GM21515 (cell line): ENCODE data around the gene TMEM240.
"Not testable (repeated sequence)": the region's sequence is repeated elsewhere in the genome, so short reads cannot be mapped to it uniquely, and the experiment has no call there.

ENCODE experiments used
- ATAC-seq: cut with Tn5 transposase; IDR thresholded peaks from one replicate; pipeline ENCODE4 v1.9.1; 2021; ENCODE audit not compliant: unreplicated experiment

The TMEM240 gene

DNA sequence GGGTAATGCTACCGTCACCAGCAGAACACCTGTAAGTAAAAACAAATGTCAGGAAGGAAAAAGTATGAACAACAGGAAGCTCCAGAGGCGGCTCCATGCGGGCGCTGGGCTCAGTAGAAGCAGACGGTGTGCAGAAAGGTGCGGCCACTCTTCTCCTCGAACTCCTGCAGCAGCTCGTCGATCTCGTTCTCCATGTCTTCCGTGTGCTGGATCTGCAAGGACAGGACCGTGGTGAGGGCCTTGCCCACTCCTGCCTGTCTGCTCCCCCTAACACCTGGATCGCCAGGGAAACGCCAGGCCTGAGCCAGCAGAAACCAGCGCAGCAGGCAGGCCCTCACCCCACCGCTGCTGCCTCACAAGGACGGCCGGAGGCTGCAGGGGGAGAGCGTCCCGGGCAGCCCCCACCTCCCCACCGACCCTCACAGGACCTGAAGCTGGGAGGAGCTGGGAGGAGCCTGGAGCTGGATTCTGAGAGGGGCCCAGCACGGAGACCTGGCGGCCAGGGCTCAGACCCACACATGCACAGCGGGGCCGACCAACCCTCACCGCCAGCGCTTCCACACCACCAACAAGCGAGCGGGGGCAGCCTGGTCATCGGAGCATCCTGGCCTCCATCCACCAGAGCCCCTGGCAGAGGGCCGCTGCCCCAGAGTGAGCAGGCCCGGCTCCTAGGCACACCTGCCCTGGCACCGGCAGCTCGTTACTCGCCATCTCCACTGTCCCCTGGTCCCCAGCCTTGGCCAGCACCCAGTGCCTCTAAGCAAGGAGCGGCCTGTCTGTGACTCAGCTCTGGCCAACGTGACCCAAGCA is 1.7 kb upstream of the TMEM240 start:
- no peak for ATAC-seq

DNA sequence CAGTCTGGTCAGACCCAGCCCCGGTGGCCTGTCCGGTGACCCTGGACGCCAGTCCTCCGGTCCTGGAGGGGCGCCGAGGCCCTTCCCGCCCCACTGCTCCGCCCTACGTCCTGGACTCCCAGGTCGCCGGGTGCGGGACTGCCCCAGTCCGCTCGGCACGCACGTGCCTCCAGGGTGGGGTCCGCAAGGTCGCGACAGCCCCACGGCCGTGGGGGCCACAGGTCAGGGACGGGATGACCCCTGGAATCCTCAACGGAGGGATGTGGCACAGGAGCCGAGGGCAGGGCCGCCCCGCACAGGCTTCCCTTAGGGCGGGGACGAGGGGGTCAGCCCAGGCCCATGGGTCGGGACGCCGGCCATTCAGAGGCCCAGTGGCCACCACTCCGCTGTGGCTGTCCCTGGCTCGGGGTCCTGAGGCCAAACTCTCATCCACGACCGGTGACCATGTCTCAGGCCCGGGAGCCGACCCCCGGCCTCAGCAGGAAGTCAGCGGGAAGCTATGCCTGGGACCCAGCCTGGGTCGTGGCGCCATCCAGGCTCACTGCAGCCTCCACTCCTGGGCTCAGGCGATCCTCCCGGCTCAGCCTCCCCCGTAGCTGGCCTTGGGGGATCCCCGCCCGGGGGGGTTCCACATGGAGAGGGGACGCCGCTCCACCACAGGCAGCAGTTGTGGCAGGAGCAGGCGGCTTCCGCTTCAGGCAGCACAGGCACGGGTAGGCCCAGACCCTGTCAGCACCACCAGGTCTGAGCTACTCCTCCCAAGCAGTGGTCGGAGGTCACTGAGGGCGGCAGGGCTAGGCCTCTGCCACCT is 599 bp upstream of the TMEM240 start:
- ATAC-seq = no peak

DNA sequence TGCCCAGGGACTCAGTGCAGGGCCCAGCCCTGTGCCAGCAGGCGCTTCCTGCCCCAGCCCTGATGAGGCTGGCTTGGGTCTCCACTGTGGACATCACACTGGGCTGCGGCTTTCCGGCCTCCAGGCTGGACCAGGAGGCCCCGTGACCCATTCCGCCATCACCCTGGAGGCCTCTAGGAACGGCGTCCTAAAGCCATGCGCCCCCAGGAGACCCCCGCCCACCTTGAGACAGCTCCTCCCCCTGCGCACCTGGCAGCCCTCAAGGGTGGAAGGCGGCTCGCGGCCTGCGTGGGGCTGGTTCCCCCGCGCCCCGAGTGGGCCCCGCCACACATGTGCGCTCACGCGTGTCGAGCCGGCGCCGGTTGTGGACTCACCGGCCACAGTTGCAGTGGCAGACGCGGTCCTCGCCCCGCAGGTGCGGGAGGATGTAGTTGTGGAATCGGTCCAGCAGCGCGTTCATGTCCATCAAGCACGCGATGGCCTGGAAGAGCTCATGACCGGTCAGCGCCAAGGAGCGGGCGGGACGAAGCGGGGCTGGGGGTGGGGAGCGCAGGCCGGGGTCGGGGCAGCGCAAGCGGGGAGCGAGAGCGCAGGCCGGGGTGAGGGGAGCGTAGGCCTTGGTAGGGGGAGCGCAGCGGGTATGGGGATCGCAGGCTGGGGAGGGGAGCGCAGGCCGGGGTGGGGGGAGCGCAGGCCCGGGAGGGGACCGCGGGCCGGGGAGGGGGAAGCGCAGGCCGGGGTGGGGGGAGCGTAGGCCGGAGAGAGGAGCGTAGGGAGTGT is 924 bp downstream of the TMEM240 start:
- ATAC-seq = no peak

DNA sequence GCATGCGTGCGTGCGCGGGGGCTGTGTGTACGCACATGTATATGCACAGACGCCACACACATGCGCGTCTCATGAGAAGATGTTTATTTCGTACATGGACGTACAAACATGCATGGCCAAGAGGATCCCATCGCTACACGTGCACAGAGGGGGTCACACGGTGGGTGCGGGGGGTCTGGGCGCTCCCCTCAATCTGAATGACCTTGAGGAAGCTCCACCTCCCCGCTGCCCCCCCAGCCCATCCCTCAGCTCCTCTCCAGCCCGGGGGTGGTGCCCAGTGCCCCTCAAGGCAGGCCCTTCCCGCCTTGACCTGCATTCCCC is 1.5 kb downstream of the TMEM240 start:
- no peak for ATAC-seq

DNA sequence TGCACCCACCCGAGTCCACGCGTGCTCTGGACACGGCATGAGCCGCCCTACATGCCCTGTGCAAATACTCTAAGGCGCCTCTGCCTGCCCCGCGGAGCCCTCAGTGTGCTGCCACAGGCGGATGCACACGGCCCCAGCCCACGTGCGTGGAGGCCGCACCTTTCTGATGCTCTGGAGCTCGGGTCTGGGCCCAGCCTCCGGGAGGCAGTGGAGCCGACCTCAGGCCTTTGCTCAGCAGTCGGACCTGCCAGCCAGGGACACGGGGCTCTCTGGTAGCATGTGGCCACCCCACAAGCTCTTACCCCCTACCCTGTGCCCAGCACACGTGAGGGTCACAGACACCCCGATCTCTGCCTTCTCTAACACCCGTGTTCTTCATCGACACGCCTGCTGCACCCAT is 2.1 kb downstream of the TMEM240 start:
- ATAC-seq = no peak

DNA sequence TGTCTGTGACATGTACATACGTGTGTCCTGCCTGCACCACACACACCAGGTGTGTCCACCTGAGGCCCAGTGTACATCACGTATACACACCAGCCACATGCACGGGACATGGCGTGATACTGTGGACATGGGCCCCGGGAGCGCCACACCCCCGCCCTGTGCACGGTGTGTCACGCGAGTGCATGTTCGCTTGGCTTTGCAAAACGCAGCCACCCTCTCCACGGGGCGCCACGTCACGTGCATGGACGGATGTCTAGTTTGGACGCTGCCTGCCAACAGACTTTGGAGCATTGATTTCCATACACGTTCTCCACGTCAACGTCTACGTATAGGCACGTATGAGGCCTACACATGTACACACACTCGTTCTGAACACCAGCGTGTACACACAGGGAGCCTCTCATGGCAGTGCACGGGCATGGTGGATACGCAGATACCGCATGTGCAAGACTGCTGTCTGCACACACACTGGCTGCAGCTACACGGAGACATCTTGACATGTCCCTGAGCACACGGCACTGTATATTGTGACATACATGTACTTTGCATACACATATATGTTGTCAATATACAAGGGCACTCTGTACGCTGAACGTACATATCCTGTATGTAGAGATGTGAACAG is 2.7 kb downstream of the TMEM240 start:
- ATAC-seq = no peak

DNA sequence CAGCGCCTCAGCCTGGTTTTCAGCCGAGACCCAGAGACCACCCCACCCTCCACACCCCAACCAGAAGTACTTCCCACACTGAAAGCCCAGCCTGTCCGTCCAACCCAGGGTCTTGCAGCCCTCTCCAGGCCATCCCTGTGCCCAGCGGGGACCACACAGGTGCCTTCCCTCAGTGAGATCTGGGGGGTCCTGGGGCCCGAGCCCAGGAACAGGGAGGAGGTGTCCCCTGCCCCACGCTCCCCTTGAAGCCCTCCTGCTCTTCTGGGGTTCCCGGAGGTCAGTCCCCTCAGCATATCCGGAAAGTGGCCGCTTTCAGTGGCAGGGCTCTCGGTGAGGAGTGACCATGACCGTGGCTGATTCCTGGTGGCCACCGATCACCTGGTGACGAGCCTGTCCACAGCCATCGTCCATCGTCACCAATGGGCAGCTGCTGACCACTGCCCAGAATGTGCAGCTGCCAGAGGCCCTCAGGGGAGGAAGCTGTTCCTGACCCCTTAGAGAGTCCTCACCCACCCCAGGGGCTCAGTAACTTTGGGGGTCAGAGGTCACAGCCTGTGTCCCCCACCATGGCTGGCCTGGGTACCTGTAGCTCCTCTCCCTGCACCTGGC is 3.4 kb downstream of the TMEM240 start:
- no peak for ATAC-seq

DNA sequence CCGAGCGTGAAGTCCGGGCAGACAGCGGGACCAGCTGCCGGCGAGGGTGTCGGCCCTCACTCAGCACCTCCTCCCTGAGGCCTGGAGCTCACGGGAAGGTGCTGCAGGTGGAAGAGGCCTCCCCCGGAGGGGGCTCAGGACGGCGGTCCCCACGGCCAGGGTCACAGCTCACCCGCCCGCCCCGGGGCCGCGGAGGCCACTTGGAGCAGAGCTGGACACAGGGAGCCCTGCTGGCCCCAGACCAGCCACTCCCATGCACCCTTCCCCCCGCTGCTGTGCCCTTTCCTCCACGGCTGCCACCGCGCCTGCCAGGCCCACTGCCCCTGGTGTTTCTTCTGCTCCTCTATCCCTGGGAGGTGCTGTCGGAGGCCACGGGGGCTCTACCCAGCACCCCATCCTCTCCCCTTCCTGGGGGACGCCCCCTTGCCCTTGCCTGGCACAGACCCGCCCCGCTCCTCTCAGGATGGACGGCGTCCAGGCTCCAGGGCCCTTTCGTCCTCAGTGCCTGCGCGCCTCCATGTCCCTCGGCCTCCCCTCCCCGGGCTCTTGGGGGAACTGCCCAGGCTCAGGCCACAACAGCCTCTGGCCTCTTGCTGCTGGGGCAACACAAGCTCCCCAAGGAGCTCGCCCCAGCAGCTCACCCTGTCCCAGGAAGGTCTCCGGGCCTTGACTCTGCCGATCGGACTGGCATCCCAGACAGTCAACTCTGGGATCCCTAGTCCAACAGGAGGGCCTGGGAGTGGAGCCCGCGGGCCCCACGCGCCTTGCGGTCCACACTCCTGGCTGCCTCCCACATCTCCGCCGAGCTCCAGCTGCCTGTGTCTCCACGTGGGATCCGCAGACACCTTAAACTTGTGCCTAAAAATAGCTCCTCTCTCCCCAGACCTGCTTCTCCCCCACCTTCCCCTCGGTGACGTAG is 4.1 kb downstream of the TMEM240 start:
- ATAC-seq = no peak

DNA sequence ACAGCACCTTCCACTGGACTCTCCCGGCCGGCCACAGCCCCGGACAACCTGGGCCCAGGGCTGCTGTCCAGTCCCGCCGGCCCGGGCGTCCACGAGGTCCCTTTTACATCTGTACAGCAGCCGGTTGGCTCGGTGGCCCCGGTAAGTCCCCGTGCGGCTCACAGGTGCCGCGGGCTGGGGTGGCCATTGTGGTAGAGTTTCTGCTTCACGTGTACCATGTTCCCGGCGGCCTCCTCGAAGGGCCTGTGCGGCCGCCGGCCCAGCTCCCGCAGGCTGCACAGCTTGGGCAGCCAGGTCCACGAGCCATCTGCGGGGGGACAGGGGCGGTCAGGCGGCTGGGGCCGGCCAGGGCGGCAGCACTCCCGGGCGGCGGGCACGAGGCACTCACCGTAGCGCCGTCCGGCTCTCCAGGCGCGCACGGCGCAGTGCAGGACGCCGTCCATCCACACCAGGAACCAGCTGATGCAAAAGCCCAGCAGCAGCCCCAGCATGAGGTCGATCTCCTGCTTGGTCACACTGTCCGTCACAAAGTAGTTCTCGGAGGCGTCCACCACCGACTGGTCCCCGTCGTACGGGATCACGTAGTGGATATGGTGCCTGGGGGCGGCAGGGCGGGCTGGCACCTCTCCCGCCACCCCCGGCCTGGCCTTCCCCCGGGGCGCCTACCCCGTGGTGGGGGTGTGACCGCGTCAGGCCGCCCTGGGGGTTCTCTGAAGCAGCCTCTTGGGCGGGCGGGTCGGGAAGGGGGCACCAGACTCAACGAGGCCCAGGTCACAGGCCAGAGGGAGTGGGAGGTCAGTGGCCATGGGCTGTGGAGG is 5.0 kb downstream of the TMEM240 start:
- ATAC-seq = no peak

DNA sequence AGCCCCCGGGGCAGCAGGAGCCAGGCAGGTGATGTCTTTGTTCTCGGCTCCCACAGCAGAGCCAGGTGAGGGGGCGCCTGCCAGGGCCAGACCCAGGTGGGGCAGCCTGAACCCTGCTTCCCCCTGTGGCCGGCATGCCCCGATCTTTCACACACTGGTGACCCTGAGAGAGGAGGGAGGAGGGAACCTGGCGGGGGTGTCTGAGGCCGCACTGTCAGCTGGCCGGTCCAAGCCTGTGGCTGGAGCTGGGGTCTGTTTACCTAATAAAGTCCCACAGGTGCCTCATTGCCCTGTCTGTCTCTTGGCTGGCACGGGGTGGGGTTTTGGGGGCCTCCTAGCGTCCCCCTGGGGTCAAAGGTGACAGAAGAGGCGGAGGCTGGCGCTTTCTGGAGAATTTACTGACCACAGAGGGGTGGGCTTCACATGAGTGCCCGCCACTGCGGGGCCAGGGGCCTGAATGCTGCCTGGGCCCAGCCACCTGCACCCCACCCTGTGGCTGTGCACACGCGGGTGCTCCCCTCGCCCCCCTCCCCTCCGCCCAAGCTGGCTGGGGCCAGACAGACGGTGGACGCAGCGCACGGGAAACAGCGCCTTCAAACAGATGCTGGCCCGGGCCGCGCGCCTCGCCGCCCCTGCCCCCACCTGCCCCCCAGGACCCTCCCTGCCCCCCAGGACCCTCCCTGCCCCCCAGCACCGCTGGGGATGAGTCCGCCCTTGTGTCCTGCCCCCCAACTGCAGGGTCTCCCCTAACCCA is 5.8 kb downstream of the TMEM240 start:
- ATAC-seq = no peak

DNA sequence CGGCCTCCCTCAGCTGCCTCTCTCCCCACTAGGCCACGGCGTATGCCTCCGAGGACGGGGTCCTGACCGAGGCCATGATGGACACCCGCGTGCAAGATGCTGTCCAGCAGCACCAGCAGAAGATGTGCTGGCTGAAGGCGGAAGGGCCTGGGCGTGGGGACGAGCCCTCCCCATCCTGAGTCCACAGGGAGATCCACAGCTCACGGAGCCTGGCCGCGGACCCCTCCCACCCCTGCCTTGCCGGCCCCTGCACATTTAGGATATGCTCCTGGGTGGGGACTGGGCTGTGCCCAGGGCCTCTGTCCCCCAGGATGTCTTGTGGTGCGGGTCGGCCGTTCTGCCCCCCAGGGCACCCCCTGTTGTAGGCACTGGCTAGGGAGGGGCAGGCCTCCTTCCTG is 6.5 kb downstream of the TMEM240 start:
- ATAC-seq = not testable (repeated sequence)

DNA sequence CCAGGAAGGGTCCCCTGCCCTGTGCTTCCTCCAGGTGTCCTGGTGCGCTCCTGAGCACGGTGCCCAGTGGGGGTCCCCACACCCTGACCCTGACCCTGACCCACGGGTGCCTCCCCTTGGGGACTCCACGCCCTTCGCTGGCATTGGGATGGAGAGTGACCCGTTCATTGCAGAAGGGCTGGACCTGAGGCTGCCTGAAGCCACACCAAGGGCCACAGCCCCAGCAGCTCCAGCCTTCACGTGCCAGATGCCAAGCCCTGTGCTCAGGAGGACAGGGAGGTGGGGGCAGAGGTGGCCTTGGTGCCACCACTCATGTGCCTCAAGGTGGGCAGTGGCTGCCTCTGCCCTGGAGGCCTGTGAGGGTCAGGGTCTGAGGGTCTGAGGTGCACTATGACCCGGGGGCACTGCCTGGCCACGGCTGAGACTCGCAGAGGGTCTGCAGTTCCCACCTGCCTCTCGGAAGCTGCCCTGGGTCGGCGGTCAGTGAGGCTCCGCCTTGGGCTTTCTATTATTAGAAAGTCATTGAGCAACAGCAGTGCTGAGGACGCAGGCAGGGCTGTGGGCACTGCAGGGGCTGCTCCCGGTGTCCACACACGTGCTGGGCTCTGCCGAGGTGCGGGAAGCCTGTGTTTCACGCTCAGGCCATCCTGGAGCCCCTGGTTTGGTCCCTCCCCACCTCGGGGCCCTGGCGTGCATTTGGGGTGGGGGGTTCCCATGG is 7.1 kb downstream of the TMEM240 start:
- not testable (repeated sequence) for ATAC-seq

DNA sequence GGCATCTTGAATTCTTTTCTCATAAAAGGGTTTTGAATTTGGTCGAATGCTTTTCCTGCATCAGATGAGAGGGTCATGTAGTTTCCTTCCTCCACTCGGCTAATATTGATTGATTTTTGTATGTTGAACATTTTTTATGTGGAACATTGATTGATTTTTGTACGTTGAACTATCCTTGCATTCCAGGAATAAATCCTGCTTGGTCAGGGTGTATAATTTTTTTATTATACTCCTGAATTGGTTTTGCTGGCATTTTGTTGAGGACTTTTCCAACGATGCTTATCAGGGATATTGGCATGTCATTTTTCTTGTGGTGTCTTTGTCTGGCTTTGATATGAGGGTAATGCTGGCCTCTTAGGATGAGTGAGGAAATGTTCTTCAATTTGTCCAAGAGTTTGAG is 8.5 kb downstream of the TMEM240 start:
- no peak for ATAC-seq

DNA sequence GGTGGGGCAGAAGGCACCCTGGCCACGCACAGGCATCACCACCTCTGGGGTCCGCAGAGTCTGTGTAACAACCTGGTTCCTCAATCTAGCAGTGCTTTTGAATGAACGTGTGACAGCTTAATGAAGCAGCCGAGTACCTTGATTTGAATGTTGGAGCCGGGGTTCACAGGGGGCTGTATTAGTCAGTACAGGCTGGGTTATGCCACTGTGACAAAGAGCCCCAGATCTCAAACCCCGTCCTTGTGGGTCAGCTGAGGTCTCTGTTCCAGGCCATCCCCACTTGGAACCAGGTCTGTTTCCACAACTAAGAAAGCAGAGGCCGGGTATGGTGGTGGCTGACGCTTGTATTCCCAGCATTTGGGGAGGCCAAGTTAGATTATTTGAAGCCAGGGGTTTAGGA is 10.5 kb downstream of the TMEM240 start:
- ATAC-seq = no peak

DNA sequence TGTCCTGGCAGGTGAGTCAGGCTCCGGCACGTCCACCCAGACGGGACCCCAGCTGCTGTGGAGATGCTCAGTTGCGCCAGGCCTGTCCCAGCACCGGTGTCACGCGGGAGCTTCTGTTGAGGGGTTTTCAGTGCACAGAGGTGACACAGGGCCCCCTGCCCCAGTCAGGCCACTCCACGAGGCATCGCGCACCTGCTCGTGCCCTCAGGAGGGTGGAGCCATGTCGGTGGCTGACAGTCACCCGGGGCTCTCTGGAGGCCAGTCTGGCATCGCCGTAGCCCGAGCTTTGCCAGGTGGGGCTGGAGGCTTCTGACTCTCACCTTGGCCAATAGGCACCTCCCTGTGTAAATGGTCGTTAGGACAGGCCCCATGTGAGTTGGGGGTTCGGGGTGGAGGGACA is 11.1 kb downstream of the TMEM240 start:
- ATAC-seq = no peak

DNA sequence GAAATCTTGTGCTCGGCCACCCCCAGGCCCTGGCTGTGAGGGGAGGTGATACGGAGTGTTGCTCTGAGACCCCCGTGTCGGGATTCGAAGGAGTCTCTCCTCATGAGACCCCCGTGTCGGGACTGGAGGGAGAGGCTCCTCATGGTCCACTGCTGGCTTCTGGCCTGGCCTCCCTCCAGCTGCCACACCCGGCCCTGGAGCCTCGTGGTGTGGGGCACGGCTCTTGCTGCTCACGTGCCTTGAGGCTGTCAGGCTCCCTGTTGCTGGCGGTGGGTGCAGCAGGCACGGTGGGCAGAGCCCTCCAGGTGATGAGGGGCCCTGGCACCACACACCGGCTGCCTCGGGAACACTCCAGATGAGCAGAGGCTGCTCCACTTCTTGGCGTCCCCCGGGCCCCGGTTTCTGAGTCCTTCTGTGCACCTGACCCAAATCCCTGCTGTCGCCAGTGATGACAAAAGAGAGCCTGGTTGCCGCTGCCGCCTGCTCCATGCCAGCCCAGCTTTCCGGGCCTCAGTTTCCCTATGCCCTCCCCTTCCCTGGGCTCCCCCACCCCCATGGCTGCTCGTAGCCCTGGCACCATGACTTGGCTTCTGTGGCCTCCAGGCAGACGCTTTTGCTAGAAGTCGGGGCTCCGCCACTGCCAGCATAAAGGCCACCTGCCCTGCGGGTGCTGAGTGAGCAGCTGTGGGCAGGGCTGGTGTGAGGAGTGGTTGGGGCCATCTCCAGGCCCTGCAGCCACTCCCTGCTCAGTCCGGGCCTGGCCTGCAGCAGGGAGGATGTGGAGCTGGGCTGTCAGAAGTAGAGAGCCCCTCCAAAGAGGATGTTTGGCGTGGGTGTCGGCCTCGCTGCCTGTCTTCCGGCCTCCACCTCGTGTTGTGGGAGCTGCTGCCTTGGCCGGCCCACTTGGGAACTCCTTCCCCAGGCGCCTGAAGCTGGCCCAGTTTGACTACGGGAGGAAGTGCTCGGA is 11.8 kb downstream of the TMEM240 start:
- ATAC-seq = no peak
